ENCODE data around the gene ATMIN.
A peak's percentile ranks its signal among the peaks of the same experiment; 100 is the strongest.

Gene ATMIN

GRCh38 chr16:81035398-81035974 lies at the start of gene ATMIN:
TSS of gene ATMIN (plus strand) at chr16:81035842. CDS start at chr16:81035871, 29 bp downstream.
- peak; percentile 80 to 82 for DNase-seq

GRCh38 chr16:80986557-80986956 lies 49.1 kb upstream of the ATMIN start:
- DNase-seq = no peak

GRCh38 chr16:80988756-80989155 lies 46.9 kb upstream of the ATMIN start:
- no peak for DNase-seq

GRCh38 chr16:80989801-80990200 lies 45.8 kb upstream of the ATMIN start:
- no peak for DNase-seq

- DNase-seq = no peak
Observed at GRCh38 chr16:80990577-80990976, 45.1 kb upstream of the ATMIN start.

- no peak for DNase-seq
Observed at GRCh38 chr16:80990978-80991377, 44.7 kb upstream of the ATMIN start.

- no peak for DNase-seq
Observed at GRCh38 chr16:80991792-80992430, 43.7 kb upstream of the ATMIN start.

GRCh38 chr16:80992676-80993293 lies 42.9 kb upstream of the ATMIN start:
- DNase-seq = no peak

GRCh38 chr16:80993307-80993706 lies 42.3 kb upstream of the ATMIN start:
- DNase-seq = no peak

- DNase-seq = no peak
Observed at GRCh38 chr16:80993834-80994233, 41.8 kb upstream of the ATMIN start.

- no peak for DNase-seq
Observed at GRCh38 chr16:80994451-80994850, 41.2 kb upstream of the ATMIN start.

GRCh38 chr16:80996688-80997138 lies 38.9 kb upstream of the ATMIN start:
- DNase-seq = no peak

- DNase-seq = no peak
Observed at GRCh38 chr16:80997139-80997798, 38.4 kb upstream of the ATMIN start.

GRCh38 chr16:80997964-80998620 lies 37.5 kb upstream of the ATMIN start:
- no peak for DNase-seq

GRCh38 chr16:81000873-81001272 lies 34.8 kb upstream of the ATMIN start:
- no peak for DNase-seq

- DNase-seq = no peak
Observed at GRCh38 chr16:81001330-81001729, 34.3 kb upstream of the ATMIN start.

GRCh38 chr16:81003064-81003463 lies 32.6 kb upstream of the ATMIN start:
- DNase-seq = no peak

GRCh38 chr16:81003610-81004460 lies 31.8 kb upstream of the ATMIN start:
- no peak for DNase-seq

GRCh38 chr16:81004646-81005353 lies 30.8 kb upstream of the ATMIN start:
- DNase-seq = no peak

GRCh38 chr16:81005610-81006161 lies 30.0 kb upstream of the ATMIN start:
- no peak for DNase-seq

- peak; percentile 56 to 63 for DNase-seq
Observed at GRCh38 chr16:81006211-81006812, 29.3 kb upstream of the ATMIN start.

All from activated CD4-positive, alpha-beta T cell treated with anti-CD3 and anti-CD28 coated beads, Interleukin-2, amount 50 U/mL, for 4 hours (primary cell).